A549 (cell line): Measurements from ENCODE around the gene LDLRAD3. TPM values are rescaled to one million over a fixed set of nuclear protein-coding genes. Genes with fewer than 3 reads are reported as not detected.

Experiments
- ATAC-seq, 2 experiments: fragments of 200-7000 bp in 1 of 2; fragments of >200 bp in 1 of 2; cut with Nextera tagmentation in 1 of 2; cut with Tn5 transposase in 1 of 2; 3 replicates each; pipeline versions ENCODE4 v1.8.0 to v1.9.1; 2018 to 2020; ENCODE audit warnings: mild to moderate bottlenecking in 1 of 2, moderate library complexity in 1 of 2
- CTCF ChIA-PET: fragments of 300-600 bp; sonication (Branson Sonifier 250); formaldehyde crosslinking; extraction: SDS; loops from one replicate; lab custom pipeline; 2021; ENCODE audit warnings: antibody characterized with exemption, inconsistent platforms; lab: Yijun Ruan, JAX
- POLR2A ChIA-PET: fragments of 350-600 bp; formaldehyde crosslinking; extraction: SDS; loops from one replicate; lab custom pipeline; 2021; ENCODE audit warnings: antibody characterized with exemption, inconsistent platforms; lab: Yijun Ruan, JAX
- DNase-seq, 2 experiments: peaks; one replicate each; pipeline versions ENCODE4 v3.0.0 to v3.0.0-alpha.2; 2011 to 2016; ENCODE audit warnings: low read depth in 1 of 2, low spot score in 1 of 2
- FAIRE-seq: peaks from 2 replicates; lab custom pipeline; 2011; peaks lifted over from hg19 to GRCh38; lab: Jason Lieb, UNC
- H3K27ac ChIP-seq, 2 experiments: fragments of >200 bp; sonication (Bioruptor Twin); formaldehyde crosslinking; 3 replicates each; pipeline ENCODE4 v1.5.1; 2016 to 2017
- H3K4me1 ChIP-seq: fragments of >200 bp; sonication (Bioruptor Twin); formaldehyde crosslinking; 3 replicates; pipeline ENCODE4 v1.6.1; 2016
- H3K4me2 ChIP-seq: fragments of >200 bp; sonication (Bioruptor Twin); formaldehyde crosslinking; 3 replicates; pipeline ENCODE4 v1.6.1; 2016
- H3K4me3 ChIP-seq: fragments of >200 bp; sonication (Bioruptor Twin); formaldehyde crosslinking; 3 replicates; pipeline ENCODE4 v1.5.1; 2016
- H3K9me3 ChIP-seq: fragments of >200 bp; sonication (Bioruptor Twin); formaldehyde crosslinking; 3 replicates; pipeline ENCODE4 v1.6.1; 2016
- ATOH8 ChIP-seq: fragments of 250-450 bp; sonication (Bioruptor Pico); IDR thresholded peaks from 2 replicates; pipeline ENCODE4 v1.5.0; 2020; ENCODE audit warnings: low read depth, mild to moderate bottlenecking, moderate library complexity
- BCL3 ChIP-seq: fragments of >200 bp; sonication (Bioruptor Twin); formaldehyde crosslinking; IDR thresholded peaks from 3 replicates; pipeline ENCODE4 v1.6.1; 2016
- CBX8 ChIP-seq: fragments of 200-600 bp; sonication (generic); IDR thresholded peaks from 2 replicates; pipeline ENCODE4 v1.6.1; 2016
- CTCF ChIP-seq: fragments of >200 bp; sonication (Bioruptor Twin); formaldehyde crosslinking; IDR thresholded peaks from 3 replicates; pipeline ENCODE4 v1.5.1; 2016
- EHF ChIP-seq: fragments of 250-450 bp; sonication (Bioruptor Pico); IDR thresholded peaks from 2 replicates; pipeline ENCODE4 v1.5.0; 2020; ENCODE audit warnings: mild to moderate bottlenecking
- EHMT2 ChIP-seq: fragments of 200-600 bp; sonication (generic); IDR thresholded peaks from 2 replicates; pipeline ENCODE4 v1.6.1; 2016; ENCODE audit warnings: antibody characterized with exemption, low read depth, mild to moderate bottlenecking, moderate library complexity
- EP300 ChIP-seq, 2 experiments: fragments of >200 bp; sonication (Bioruptor Twin); formaldehyde crosslinking; IDR thresholded peaks; 2 replicates in 1 of 2; 3 replicates in 1 of 2; pipeline ENCODE4 v1.6.1; 2016 to 2017
- FOSB ChIP-seq: fragments of 250-450 bp; sonication (Bioruptor Pico); IDR thresholded peaks from 2 replicates; pipeline ENCODE4 v1.5.0; 2020; ENCODE audit warnings: mild to moderate bottlenecking, moderate library complexity
- FOXS1 ChIP-seq: fragments of 250-450 bp; sonication (Bioruptor Pico); IDR thresholded peaks from 2 replicates; pipeline ENCODE4 v1.5.0; 2020; ENCODE audit warnings: mild to moderate bottlenecking, moderate library complexity
- HES2 ChIP-seq: fragments of >200 bp; sonication (Bioruptor Twin); formaldehyde crosslinking; IDR thresholded peaks from 2 replicates; pipeline ENCODE4 v1.6.1; 2016
- HEYL ChIP-seq: fragments of 250-450 bp; sonication (Bioruptor Pico); IDR thresholded peaks from 2 replicates; pipeline ENCODE4 v1.8.0; 2021; ENCODE audit warnings: mild to moderate bottlenecking, moderate library complexity
- JUN ChIP-seq, 2 experiments: fragments of >200 bp; sonication (Bioruptor Twin); formaldehyde crosslinking; IDR thresholded peaks; 2 replicates in 1 of 2; 3 replicates in 1 of 2; pipeline ENCODE4 v1.6.1; 2016 to 2017
- JUNB ChIP-seq: fragments of >200 bp; sonication (Bioruptor Twin); formaldehyde crosslinking; IDR thresholded peaks from 2 replicates; pipeline ENCODE4 v1.6.1; 2016
- MAFK ChIP-seq: fragments of 450-650 bp; IDR thresholded peaks from 2 replicates; pipeline ENCODE4 v1.6.1; 2014; ENCODE audit not compliant: partially characterized antibody
- MAZ ChIP-seq: fragments of 150-350 bp; IDR thresholded peaks from 2 replicates; pipeline ENCODE4 v1.6.1; 2014; ENCODE audit warnings: antibody characterized with exemption, low read depth, low read length, borderline replicate concordance
- NPAS2 ChIP-seq: fragments of 250-450 bp; sonication (Bioruptor Pico); IDR thresholded peaks from 2 replicates; pipeline ENCODE4 v1.8.0; 2022; ENCODE audit warnings: mild to moderate bottlenecking, moderate library complexity, borderline replicate concordance
- PHF8 ChIP-seq: fragments of 200-600 bp; sonication (generic); IDR thresholded peaks from 2 replicates; pipeline ENCODE4 v1.6.1; 2016; ENCODE audit warnings: low read depth, mild to moderate bottlenecking, antibody characterized with exemption, moderate library complexity, borderline replicate concordance
- POLR2A ChIP-seq: IDR thresholded peaks from 2 replicates; pipeline ENCODE4 v1.6.1; 2012; ENCODE audit warnings: mild to moderate bottlenecking, low read length
- POLR2AphosphoS2 ChIP-seq: conservative IDR thresholded peaks from 2 replicates; pipeline ENCODE4 v1.6.1; 2012; ENCODE audit warnings: low read length, improper control_type of control experiment, inconsistent platforms
- RAD21 ChIP-seq, 2 experiments: fragments of >200 bp in 1 of 2; sonication (Bioruptor Twin) in 1 of 2; formaldehyde crosslinking in 1 of 2; IDR thresholded peaks in 1 of 2; conservative IDR thresholded peaks in 1 of 2; 2 replicates in 1 of 2; 3 replicates in 1 of 2; pipeline ENCODE4 v1.6.1; 2012 to 2018; ENCODE audit warnings: inconsistent platforms in 1 of 2
- SREBF2 ChIP-seq: fragments of 450-650 bp; IDR thresholded peaks from 2 replicates; pipeline ENCODE4 v1.6.1; 2014; ENCODE audit warnings: mild to moderate bottlenecking, moderate library complexity
- TFCP2L1 ChIP-seq: fragments of 250-450 bp; sonication (Bioruptor Pico); IDR thresholded peaks from 2 replicates; pipeline ENCODE4 v1.5.0; 2021; ENCODE audit warnings: mild to moderate bottlenecking
- TP53 ChIP-seq: fragments of 250-450 bp; sonication (Bioruptor Pico); IDR thresholded peaks from 2 replicates; pipeline ENCODE4 v1.5.0; 2021; ENCODE audit warnings: mild to moderate bottlenecking, moderate library complexity
- ZC3H11A ChIP-seq: fragments of 450-650 bp; IDR thresholded peaks from 2 replicates; pipeline ENCODE4 v1.6.1; 2014; ENCODE audit warnings: antibody characterized with exemption, mild to moderate bottlenecking
- ZNF302 ChIP-seq: fragments of 250-450 bp; sonication (Bioruptor Pico); IDR thresholded peaks from 2 replicates; pipeline ENCODE4 v1.9.0; 2021; ENCODE audit warnings: inconsistent platforms, mild to moderate bottlenecking, moderate library complexity
- ZSCAN20 ChIP-seq: fragments of 250-450 bp; sonication (Bioruptor Pico); IDR thresholded peaks from 2 replicates; pipeline ENCODE4 v1.8.0; 2022; ENCODE audit warnings: mild to moderate bottlenecking, moderate library complexity
- WGBS: methylation state at CpG from one replicate; pipeline ENCODE4 v1.1.6; 2017; ENCODE audit errors: missing lambda C conversion rate; 5-methylcytosine and 5-hydroxymethylcytosine counted together
- polyA plus RNA-seq, 4 experiments: library from polyadenylated mRNA; depleted of rRNA in 3 of 4; stranded (reverse); fragments of >200 nt; fragmentation: RNase III in 1 of 4; extraction: RNeasy Plus Mini Kit Qiagen cat#74134 plus additional on column Dnase treatment in 1 of 4; gene quantifications; 2 replicates in 3 of 4; 3 replicates in 1 of 4; pipeline ENCODE4 v1.2.3, GENCODE V29; 2011 to 2017

The LDLRAD3 gene
- polyA plus RNA-seq, 2 of the 4 experiments (the other 2 are of a cell fraction), result 10.5 to 13.2 TPM

GRCh38 chr11:36193290-36193619 is 249.4 kb downstream of the LDLRAD3 start:
- Histone ChIP-seq H3K4me2 (no peak overlapping the region), H3K4me1 (no peaks in the 10 kb centered on the region), H3K9me3 (no peaks in the 10 kb centered on the region), H3K27ac (no peak overlapping the region), H3K4me3 (no peak overlapping the region)
- WGBS, result 78% methylated on average over 6 of the region's 6 CpGs
- DNase-seq, result no peak
- TF ChIP-seq EHMT2 (no peak), SREBF2 (no peak), TFCP2L1 (CRISPR knock-in tag) (no peak), JUN (IDR thresholded peaks at IDR 0.05) (no peak), HES2 (no peak), BCL3 (no peak), EP300 (IDR thresholded peaks at IDR 0.05) (no peak), ZNF302 (CRISPR knock-in tag) (no peak), RAD21 (conservative IDR thresholded peaks at IDR 0.05 in 1 of 2, IDR thresholded peaks at IDR 0.05 in 1 of 2) (no peak), CTCF (no peak), POLR2A (no peak), FOXS1 (no peak), MAZ (no peak), ATOH8 (CRISPR knock-in tag) (no peak), EHF (CRISPR knock-in tag) (no peak), HEYL (CRISPR knock-in tag) (no peak), FOSB (no peak)
- no peak for ATAC-seq
- no peak for FAIRE-seq
- CTCF ChIA-PET, result interaction anchor here (1.2 kb wide), 1 partner anchor 14 kb away, joined by 3 read pairs; no protein-coding TSS in a partner anchor
- POLR2A ChIA-PET, result no interaction called here

GRCh38 chr11:36193721-36194120 is 249.9 kb downstream of the LDLRAD3 start:
- WGBS, result 92% methylated on average over 1 of the region's 1 CpG
- Histone ChIP-seq H3K9me3 (no peaks in the 10 kb centered on the region), H3K4me2 (no peak overlapping the region), H3K4me3 (no peak overlapping the region), H3K4me1 (no peaks in the 10 kb centered on the region), H3K27ac (no peak overlapping the region)
- FAIRE-seq, result no peak
- DNase-seq, result no peak
- TF ChIP-seq JUNB, result no peak
- TF ChIP-seq MAZ, result no peak
- TF ChIP-seq ZC3H11A, result no peak
- no peak for TF ChIP-seq HEYL (CRISPR knock-in tag)
- TF ChIP-seq CBX8, result no peak
- TF ChIP-seq FOXS1, result no peak
- TF ChIP-seq RAD21 (conservative IDR thresholded peaks at IDR 0.05 in 1 of 2, IDR thresholded peaks at IDR 0.05 in 1 of 2), result no peak
- TF ChIP-seq TP53 (CRISPR knock-in tag), result no peak
- no peak for TF ChIP-seq POLR2A
- TF ChIP-seq JUN (IDR thresholded peaks at IDR 0.05), result no peak
- no peak for TF ChIP-seq SREBF2
- no peak for TF ChIP-seq POLR2AphosphoS2
- TF ChIP-seq PHF8, result no peak
- no peak for TF ChIP-seq MAFK
- no peak for TF ChIP-seq BCL3
- no peak for TF ChIP-seq EP300 (IDR thresholded peaks at IDR 0.05)
- TF ChIP-seq ATOH8 (CRISPR knock-in tag), result no peak
- TF ChIP-seq NPAS2 (CRISPR knock-in tag), result no peak
- TF ChIP-seq ZSCAN20 (CRISPR knock-in tag), result no peak
- ChIA-PET POLR2A (no interaction called here), CTCF (interaction anchor here (1.1 to 1.5 kb wide), 2 partner anchors 14 to 64 kb away, joined by 3 read pairs; no protein-coding TSS in a partner anchor)
- ATAC-seq, result no peak
